ENCODE data around the gene DLG5.

Gene DLG5

GRCh38 chr10:77940225-77940624 lies 13.7 kb upstream of the DLG5 start:
- no peaks in the 10 kb centered on the region for H3K9me3 ChIP-seq (ENCODE audit: insufficient read depth, low read length, severe bottlenecking)
- H3K27ac ChIP-seq (ENCODE audit: low read length) = no peak overlapping the region
- no peak overlapping the region for H3K4me3 ChIP-seq (ENCODE audit: low read depth in 1 of 2, low read length in 2 of 2)
- H2AFZ ChIP-seq (ENCODE audit: low read depth, low read length) = no peak overlapping the region
- DNase-seq (no peak), ATAC-seq (ENCODE audit: insufficient read depth, low read depth) (no peak)
- H3K9ac ChIP-seq (ENCODE audit: low read depth, low read length) = no peak overlapping the region
- no peaks in the 10 kb centered on the region for H3K4me1 ChIP-seq (ENCODE audit: insufficient read depth, low read length)
- no peaks in the 10 kb centered on the region for H3K36me3 ChIP-seq (ENCODE audit: insufficient read depth, low read length)
- no peaks in the 10 kb centered on the region for H3K27me3 ChIP-seq (ENCODE audit: insufficient read depth, low read length, poor library complexity)
- TF ChIP-seq CTCF (IDR thresholded peaks at IDR 0.05; ENCODE audit: borderline replicate concordance, extremely low read depth, low read length, poor library complexity, severe bottlenecking) = no peak
- TF ChIP-seq EZH2 (IDR thresholded peaks at IDR 0.05; ENCODE audit: borderline replicate concordance, low read depth, low read length, severe bottlenecking) = no peak
- no peaks in the 10 kb centered on the region for H3K79me2 ChIP-seq (ENCODE audit: insufficient read depth, low read length)
- no peaks in the 10 kb centered on the region for H4K20me1 ChIP-seq (ENCODE audit: insufficient read depth, low read length)
- H3K4me2 ChIP-seq (ENCODE audit: insufficient read depth, low read length) = no peak overlapping the region

- H3K9me3 ChIP-seq (ENCODE audit: insufficient read depth, low read length, severe bottlenecking) = no peaks in the 10 kb centered on the region
- no peaks in the 10 kb centered on the region for H4K20me1 ChIP-seq (ENCODE audit: insufficient read depth, low read length)
- H3K4me2 ChIP-seq (ENCODE audit: insufficient read depth, low read length) = no peak overlapping the region
- no peaks in the 10 kb centered on the region for H3K36me3 ChIP-seq (ENCODE audit: insufficient read depth, low read length)
- H3K27me3 ChIP-seq (ENCODE audit: insufficient read depth, low read length, poor library complexity) = no peaks in the 10 kb centered on the region
- H3K79me2 ChIP-seq (ENCODE audit: insufficient read depth, low read length) = no peaks in the 10 kb centered on the region
- no peak for ATAC-seq (ENCODE audit: insufficient read depth, low read depth)
- H2AFZ ChIP-seq (ENCODE audit: low read depth, low read length) = no peak overlapping the region
- TF ChIP-seq EZH2 (IDR thresholded peaks at IDR 0.05; ENCODE audit: borderline replicate concordance, low read depth, low read length, severe bottlenecking) (no peak), CTCF (IDR thresholded peaks at IDR 0.05; ENCODE audit: borderline replicate concordance, extremely low read depth, low read length, poor library complexity, severe bottlenecking) (no peak)
- no peak overlapping the region for H3K27ac ChIP-seq (ENCODE audit: low read length)
- no peak overlapping the region for H3K4me3 ChIP-seq (ENCODE audit: low read depth in 1 of 2, low read length in 2 of 2)
- DNase-seq = no peak
- H3K9ac ChIP-seq (ENCODE audit: low read depth, low read length) = no peak overlapping the region
- no peaks in the 10 kb centered on the region for H3K4me1 ChIP-seq (ENCODE audit: insufficient read depth, low read length)
These were observed 13.0 kb upstream of the DLG5 start for GRCh38 chr10:77939561-77940001.

GRCh38 chr10:77936697-77937567 lies 10.4 kb upstream of the DLG5 start:
- Histone ChIP-seq H3K4me1 (ENCODE audit: insufficient read depth, low read length) (no peaks in the 10 kb centered on the region), H2AFZ (ENCODE audit: low read depth, low read length) (no peak overlapping the region), H3K27me3 (ENCODE audit: insufficient read depth, low read length, poor library complexity) (no peaks in the 10 kb centered on the region), H3K9ac (ENCODE audit: low read depth, low read length) (no peak overlapping the region), H3K4me2 (ENCODE audit: insufficient read depth, low read length) (no peak overlapping the region), H3K9me3 (ENCODE audit: insufficient read depth, low read length, severe bottlenecking) (no peaks in the 10 kb centered on the region), H4K20me1 (ENCODE audit: insufficient read depth, low read length) (no peaks in the 10 kb centered on the region), H3K27ac (ENCODE audit: low read length) (no peak overlapping the region), H3K36me3 (ENCODE audit: insufficient read depth, low read length) (no peaks in the 10 kb centered on the region), H3K79me2 (ENCODE audit: insufficient read depth, low read length) (no peaks in the 10 kb centered on the region), H3K4me3 (ENCODE audit: low read depth in 1 of 2, low read length in 2 of 2) (no peak overlapping the region)
- ATAC-seq (ENCODE audit: insufficient read depth, low read depth) (no peak), DNase-seq (no peak)
- no peak for TF ChIP-seq EZH2 (IDR thresholded peaks at IDR 0.05; ENCODE audit: borderline replicate concordance, low read depth, low read length, severe bottlenecking)
- no peak for TF ChIP-seq CTCF (IDR thresholded peaks at IDR 0.05; ENCODE audit: borderline replicate concordance, extremely low read depth, low read length, poor library complexity, severe bottlenecking)
